ENCODE measurements around the gene ZAR1L. TPM values are rescaled to one million over a fixed set of nuclear protein-coding genes. Genes with fewer than 3 reads are reported as not detected.

The ZAR1L gene
- total RNA-seq, 1 donor from 2014 or later, result not detected

GRCh38 chr13:32272021-32272683, 43.0 kb downstream of the ZAR1L start:
- Mint-ChIP-seq H3K9me3 (no peaks in the 10 kb centered on the region), H3K4me1 (ENCODE audit: unreplicated experiment) (no peaks in the 10 kb centered on the region), H3K36me3 (peaks cover 18% of the 10 kb centered on the region), H3K27me3 (no peaks in the 10 kb centered on the region), H3K27ac (no peak overlapping the region), H3K4me3 (no peak overlapping the region)
- DNase-seq (ENCODE audit: extremely low spot score, unreplicated experiment), result no peak
- no peak for TF ChIP-seq CTCF (conservative IDR thresholded peaks at IDR 0.05)

- no peak for DNase-seq (ENCODE audit: extremely low spot score, unreplicated experiment)
- peaks cover 15% of the 10 kb centered on the region for H3K36me3 Mint-ChIP-seq
- TF ChIP-seq CTCF (conservative IDR thresholded peaks at IDR 0.05), result peak; percentile 55
- H3K4me1 Mint-ChIP-seq (ENCODE audit: unreplicated experiment), result no peaks in the 10 kb centered on the region
- H3K4me3 Mint-ChIP-seq, result no peak overlapping the region
- H3K27ac Mint-ChIP-seq, result no peak overlapping the region
- H3K9me3 Mint-ChIP-seq, result no peaks in the 10 kb centered on the region
- no peaks in the 10 kb centered on the region for H3K27me3 Mint-ChIP-seq
Observed at GRCh38 chr13:32267836-32268439, 47.2 kb downstream of the ZAR1L start.

- no peak for TF ChIP-seq CTCF (conservative IDR thresholded peaks at IDR 0.05)
- H3K36me3 Mint-ChIP-seq, result peaks cover 9% of the 10 kb centered on the region
- no peak overlapping the region for H3K4me3 Mint-ChIP-seq
- no peak for DNase-seq (ENCODE audit: extremely low spot score, unreplicated experiment)
- no peaks in the 10 kb centered on the region for H3K9me3 Mint-ChIP-seq
- H3K27ac Mint-ChIP-seq, result no peak overlapping the region
- H3K4me1 Mint-ChIP-seq (ENCODE audit: unreplicated experiment), result no peaks in the 10 kb centered on the region
- no peaks in the 10 kb centered on the region for H3K27me3 Mint-ChIP-seq
Observed at GRCh38 chr13:32266130-32266529, 49.0 kb downstream of the ZAR1L start.

GRCh38 chr13:32265726-32266125, 49.4 kb downstream of the ZAR1L start:
- Mint-ChIP-seq H3K27me3 (no peaks in the 10 kb centered on the region), H3K36me3 (peaks cover 8% of the 10 kb centered on the region), H3K9me3 (no peaks in the 10 kb centered on the region), H3K27ac (no peak overlapping the region), H3K4me1 (ENCODE audit: unreplicated experiment) (no peaks in the 10 kb centered on the region), H3K4me3 (no peak overlapping the region)
- no peak for TF ChIP-seq CTCF (conservative IDR thresholded peaks at IDR 0.05)
- DNase-seq (ENCODE audit: extremely low spot score, unreplicated experiment), result no peak

- H3K27me3 Mint-ChIP-seq, result no peaks in the 10 kb centered on the region
- DNase-seq (ENCODE audit: extremely low spot score, unreplicated experiment), result no peak
- no peaks in the 10 kb centered on the region for H3K9me3 Mint-ChIP-seq
- no peak for TF ChIP-seq CTCF (conservative IDR thresholded peaks at IDR 0.05)
- no peak overlapping the region for H3K27ac Mint-ChIP-seq
- no peak overlapping the region for H3K4me3 Mint-ChIP-seq
- peaks cover 5% of the 10 kb centered on the region for H3K36me3 Mint-ChIP-seq
- no peaks in the 10 kb centered on the region for H3K4me1 Mint-ChIP-seq (ENCODE audit: unreplicated experiment)
Observed at GRCh38 chr13:32264407-32264806, 50.8 kb downstream of the ZAR1L start.

Measured in type B pancreatic cell (in vitro differentiated cells).